NCI-H526 (cell line): Measurements from ENCODE around the gene LRP8.

Experiments
- DNase-seq, 2 experiments: peaks; one replicate each; lab custom pipeline; 2025; lab: John Stamatoyannopoulos, UW

The LRP8 gene

GRCh38 chr1:53328009-53328461 is at the start of gene LRP8:
Gene LRP8, minus strand, starts transcription at chr1:53328070. Its CDS starts 158 bp downstream, at chr1:53327912.
- DNase-seq = peak; percentile 33 to 87

DNA sequence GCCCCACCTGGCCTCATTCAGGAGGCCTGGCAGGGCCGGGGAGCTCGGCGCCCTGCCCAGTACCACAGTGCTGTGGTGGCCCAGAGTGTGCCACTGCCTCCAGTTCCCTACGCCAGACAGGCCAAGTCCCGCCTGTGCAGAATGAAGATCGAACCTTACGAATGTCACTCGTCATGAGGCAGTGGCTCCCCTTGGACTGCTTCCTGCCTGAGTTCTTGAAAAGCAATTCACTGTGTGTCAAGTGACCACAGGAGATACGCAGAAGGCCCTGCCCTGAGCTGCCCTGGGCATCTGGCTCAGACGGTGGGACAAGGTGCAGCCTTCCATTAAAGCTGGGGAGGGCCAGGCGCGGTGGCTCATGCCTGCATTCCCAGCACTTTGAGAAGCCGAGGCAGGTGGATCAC is 49.6 kb upstream of the LRP8 start:
- no peak for DNase-seq

DNA sequence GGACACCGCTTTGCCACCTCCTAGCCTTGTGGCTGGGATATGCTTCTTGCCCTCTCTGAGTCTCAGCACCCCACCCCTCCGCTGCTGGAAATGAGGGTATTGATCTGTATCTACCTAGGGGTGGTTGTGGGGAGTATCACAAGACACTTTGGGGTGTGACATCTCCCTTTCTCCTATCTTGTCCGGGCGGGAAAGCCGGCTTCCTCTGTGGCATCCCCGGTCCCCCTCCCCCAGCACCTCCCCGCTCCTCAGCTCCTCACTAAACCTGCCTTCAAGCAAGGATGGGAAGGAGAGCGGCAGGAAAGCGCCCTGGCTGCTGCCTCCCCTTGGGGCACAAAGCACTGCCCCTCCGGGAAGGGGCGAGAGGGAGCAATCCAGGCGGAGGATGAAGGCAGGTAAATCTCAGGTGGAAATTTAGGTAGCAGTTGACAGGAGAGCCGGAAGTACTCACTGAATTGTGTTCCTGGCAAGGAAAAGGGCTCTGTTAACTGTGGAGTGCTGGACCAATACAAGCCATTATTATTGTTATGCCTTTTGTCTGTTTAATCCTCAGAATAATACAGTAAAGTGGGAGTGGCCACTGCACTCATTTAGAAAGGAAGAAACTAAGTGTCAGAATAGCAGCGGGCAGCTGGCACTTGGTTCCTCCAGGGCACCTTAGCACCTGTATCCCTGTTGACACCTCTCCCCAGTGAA is 49.0 kb upstream of the LRP8 start:
- DNase-seq = no peak

DNA sequence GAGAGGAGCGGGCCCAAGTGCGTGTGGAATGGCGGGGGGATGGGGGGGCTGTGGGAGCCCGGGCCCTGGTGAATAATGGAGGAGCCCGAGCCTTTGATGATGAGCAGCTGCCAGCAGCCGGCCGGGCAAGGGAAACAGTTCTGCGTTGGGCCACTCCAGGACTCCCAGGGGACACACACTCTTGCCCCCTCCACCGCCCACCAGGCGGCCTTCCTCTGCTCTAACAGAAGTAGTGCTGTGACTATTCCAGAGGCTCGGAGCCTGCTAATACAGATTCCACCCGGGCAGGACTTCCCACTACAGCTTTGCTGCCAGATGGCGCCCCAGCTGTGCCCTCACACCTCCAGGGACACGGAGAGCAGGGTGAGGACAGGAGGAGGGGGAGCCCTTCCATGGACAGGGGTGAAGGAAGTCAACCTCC is 48.2 kb upstream of the LRP8 start:
- no peak for DNase-seq

GRCh38 chr1:53375440-53375839 is 47.6 kb upstream of the LRP8 start:
- no peak for DNase-seq

- DNase-seq = no peak
These were observed 45.4 kb upstream of the LRP8 start for GRCh38 chr1:53373246-53373645.

GRCh38 chr1:53372501-53372951 is 44.7 kb upstream of the LRP8 start:
- DNase-seq = no peak

DNA sequence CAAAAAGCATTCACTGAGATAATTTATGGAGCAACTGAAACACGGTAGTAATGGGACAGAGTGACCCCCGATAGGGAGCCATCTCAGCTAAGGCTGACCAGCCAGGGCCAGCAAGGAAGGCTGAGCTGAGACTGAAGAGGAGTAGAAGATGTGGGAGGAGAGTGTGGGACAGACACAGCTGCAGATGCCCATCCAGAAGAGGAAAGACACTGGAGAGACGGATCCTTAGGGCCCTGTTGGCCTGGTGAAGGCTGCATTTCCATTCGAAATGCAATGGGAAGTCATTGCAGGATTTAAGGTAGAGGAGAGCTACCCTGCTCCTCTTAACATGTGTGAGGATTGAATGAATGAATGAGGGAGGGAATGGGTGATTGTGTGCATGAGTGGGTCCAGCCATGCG is 44.0 kb upstream of the LRP8 start:
- no peak for DNase-seq

- no peak for DNase-seq
These were observed 43.3 kb upstream of the LRP8 start for GRCh38 chr1:53371121-53371666.

DNA sequence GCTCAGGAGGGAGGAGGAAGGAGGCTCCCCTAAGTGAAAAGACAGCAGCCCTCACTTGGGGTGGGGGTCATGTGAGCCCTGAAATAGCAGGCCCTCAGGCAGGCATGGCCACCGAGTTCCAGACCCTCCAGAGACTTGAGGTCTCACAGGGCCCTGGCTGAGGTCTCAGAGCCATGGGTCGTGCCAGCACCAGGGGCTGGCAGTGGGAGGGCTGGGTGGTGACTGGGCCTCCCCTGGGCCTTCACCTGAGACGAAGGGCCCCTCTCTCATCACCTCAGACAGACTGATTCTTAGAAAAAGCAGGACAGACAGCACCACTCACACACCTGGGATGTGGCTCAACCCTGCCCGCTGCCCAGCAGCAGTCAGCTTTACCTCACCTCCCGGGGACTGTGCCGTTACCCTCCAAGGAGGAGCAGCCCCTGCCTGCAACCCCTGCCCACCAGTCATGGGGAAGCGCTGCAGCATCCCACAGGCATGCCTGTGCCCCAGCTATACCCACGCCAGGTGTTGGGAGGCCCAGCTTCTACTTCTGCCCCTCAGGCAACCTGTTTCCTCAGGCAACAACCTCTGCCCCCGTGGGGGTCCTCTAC is 42.6 kb upstream of the LRP8 start:
- no peak for DNase-seq

- no peak for DNase-seq
These were observed 41.9 kb upstream of the LRP8 start for GRCh38 chr1:53369761-53370160.

DNA sequence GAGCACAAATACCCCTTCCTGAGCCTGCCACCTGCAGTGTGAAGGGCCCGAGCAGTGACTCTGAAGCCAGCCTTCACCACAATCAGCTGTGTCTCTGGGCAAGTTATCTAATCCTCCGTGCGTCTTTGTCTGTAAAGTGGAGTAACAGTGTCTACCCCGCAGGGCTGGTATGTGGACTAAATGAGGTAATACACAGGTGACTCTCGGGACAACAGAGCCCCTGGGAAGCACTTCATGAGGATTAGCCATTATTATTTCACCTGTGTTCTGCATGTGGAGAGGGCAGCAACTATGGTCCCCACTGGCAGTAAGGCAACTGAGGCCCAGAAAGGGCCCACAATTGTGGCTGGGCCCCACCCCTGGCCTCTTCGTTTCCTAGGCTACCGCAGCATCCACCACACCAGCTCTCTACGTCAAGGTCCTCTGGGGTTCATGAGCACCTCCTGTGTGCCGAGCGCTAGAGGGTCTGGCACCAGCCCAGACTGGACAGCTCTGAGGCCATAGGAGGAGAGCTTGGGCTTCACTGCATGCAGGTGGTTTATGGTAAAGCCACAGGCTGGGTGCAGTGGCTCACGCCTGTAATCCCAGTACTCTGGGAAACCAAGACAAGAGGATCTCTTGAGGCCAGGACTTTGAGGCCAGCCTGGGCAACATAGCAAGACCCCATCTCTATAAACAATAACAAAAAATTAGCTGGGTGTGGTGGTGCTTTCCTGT is 41.3 kb upstream of the LRP8 start:
- DNase-seq = no peak

- no peak for DNase-seq
These were observed 40.6 kb upstream of the LRP8 start for GRCh38 chr1:53368314-53369033.

GRCh38 chr1:53367503-53368313 is 39.8 kb upstream of the LRP8 start:
- DNase-seq = no peak

DNA sequence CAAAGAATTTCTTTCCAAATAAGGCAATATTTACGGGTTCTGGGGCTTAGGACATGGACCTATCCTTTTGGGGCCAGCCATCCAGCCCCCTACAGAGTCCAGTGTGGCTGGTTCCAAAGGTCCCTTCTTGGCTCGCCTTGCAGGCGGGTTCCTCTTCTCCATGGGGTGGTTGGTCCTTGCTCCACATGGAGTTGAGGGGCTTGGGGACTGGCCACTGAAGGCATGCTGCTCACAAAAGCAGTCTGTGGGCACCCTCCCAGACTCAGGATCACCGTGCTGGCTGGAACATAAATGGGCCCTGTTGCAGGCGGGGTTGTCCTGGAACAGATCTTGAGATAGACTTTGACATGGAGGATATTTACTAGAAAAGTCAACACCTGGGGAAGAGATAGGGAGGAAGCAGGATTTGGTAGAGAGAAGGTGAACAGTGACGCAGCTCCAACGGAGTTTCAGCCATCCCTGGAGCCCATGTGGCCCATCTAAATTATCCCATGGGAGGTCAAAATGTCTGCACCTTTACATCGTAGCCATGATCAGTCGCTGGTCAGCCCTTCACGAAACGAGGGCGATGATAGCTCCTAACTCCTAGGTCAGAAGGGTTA is 39.1 kb upstream of the LRP8 start:
- no peak for DNase-seq

DNA sequence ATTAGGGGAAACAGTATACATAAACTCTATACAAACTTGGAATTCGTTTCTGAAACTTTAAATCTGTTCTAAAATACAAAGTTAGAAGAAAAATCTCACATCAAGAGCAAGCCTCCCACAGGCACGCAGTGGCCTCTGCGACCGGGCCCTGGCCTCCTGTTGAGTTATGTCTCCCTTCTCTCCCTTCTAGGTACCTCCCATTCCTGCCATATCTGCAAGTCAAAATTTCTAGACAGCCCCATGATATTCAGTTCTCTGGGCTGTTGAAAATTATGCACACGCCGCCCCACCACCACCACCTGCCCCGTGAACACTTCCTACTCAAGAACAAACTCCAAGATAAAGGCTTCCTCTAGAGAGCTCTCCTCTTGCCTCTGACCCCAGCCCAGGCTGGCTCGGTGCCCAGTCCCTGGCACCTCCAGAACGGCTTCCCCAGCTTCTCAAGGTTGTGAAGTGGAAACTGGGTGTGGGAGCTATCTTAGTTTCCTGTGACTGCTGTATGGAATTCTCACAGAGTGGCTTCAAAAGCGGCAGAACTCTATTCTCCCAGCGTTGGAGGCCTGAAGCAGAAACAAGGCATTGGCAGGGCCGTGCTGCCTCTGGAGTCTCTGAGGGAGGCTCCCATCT is 37.7 kb upstream of the LRP8 start:
- no peak for DNase-seq

GRCh38 chr1:53362851-53363642 is 35.2 kb upstream of the LRP8 start:
- DNase-seq = peak in 1 of 2 experiments; percentile 39

- DNase-seq = no peak
These were observed 34.4 kb upstream of the LRP8 start for GRCh38 chr1:53362270-53362669.

DNA sequence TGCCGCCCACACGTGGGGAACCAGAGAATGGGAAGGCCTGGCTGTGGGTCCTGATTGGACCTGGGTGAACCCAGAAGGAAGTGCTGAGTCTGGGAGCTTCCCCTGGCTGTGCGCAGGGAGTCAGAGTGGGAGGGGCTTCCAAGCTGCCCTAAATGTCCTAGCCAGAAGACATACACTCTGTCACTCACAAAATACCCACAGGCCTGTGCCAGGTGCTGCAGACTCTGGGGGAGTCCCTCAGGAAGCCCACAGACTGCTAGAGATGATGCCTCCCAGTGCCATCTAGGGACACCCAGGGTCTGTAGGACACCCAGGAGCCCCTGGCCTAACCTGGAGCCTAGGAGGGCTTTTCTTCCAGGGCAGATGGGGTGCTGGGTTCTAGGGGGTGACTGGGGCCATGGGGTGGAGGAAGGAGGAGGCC is 33.7 kb upstream of the LRP8 start:
- DNase-seq = no peak

GRCh38 chr1:53359934-53360276 is 32.0 kb upstream of the LRP8 start:
- no peak for DNase-seq
